Astrocyte (in vitro differentiated cells and primary cell): ENCODE results near the gene ADAMTS16. TPM values are rescaled to one million over a fixed set of nuclear protein-coding genes. Genes with fewer than 3 reads are reported as not detected.

Experiments used
- DNase-seq: peaks from one replicate; pipeline ENCODE4 v3.0.0-alpha.2; 2010; ENCODE audit warnings: low read depth
- FAIRE-seq: peaks from 2 replicates; lab custom pipeline; 2011; peaks lifted over from hg19 to GRCh38; lab: Jason Lieb, UNC
- H2AFZ ChIP-seq: 2 replicates; pipeline ENCODE4 v1.6.0; 2012; ENCODE audit warnings: low read depth, low read length, inconsistent platforms
- H3K27ac ChIP-seq: 2 replicates; pipeline ENCODE4 v1.5.1; 2011; ENCODE audit warnings: low read depth, low read length, inconsistent platforms
- H3K27me3 ChIP-seq: 2 replicates; pipeline ENCODE4 v1.6.0; 2011; ENCODE audit warnings: low read length, inconsistent platforms; ENCODE audit not compliant: insufficient read depth
- H3K36me3 ChIP-seq: 2 replicates; pipeline ENCODE4 v1.5.1; 2011; ENCODE audit warnings: low read length, inconsistent platforms; ENCODE audit not compliant: insufficient read depth
- H3K4me1 ChIP-seq: 2 replicates; pipeline ENCODE4 v1.5.1; 2011; ENCODE audit warnings: low read length, inconsistent platforms; ENCODE audit not compliant: insufficient read depth
- H3K4me2 ChIP-seq: 2 replicates; pipeline ENCODE4 v1.6.0; 2012; ENCODE audit warnings: low read length, inconsistent platforms
- H3K4me3 ChIP-seq: 2 replicates; pipeline ENCODE4 v1.5.1; 2011; ENCODE audit warnings: low read depth, mild to moderate bottlenecking, low read length, inconsistent platforms; ENCODE audit not compliant: insufficient read depth
- H3K79me2 ChIP-seq: 2 replicates; pipeline ENCODE4 v1.6.0; 2012; ENCODE audit warnings: mild to moderate bottlenecking, low read length, inconsistent platforms; ENCODE audit not compliant: insufficient read depth
- H3K9ac ChIP-seq: 2 replicates; pipeline ENCODE4 v1.6.0; 2012; ENCODE audit warnings: mild to moderate bottlenecking, low read length, inconsistent platforms
- H3K9me3 ChIP-seq: 2 replicates; pipeline ENCODE4 v1.5.1; 2012; ENCODE audit warnings: low read depth, mild to moderate bottlenecking, low read length, inconsistent platforms; ENCODE audit not compliant: insufficient read depth
- H4K20me1 ChIP-seq: 2 replicates; pipeline ENCODE4 v1.6.0; 2012; ENCODE audit warnings: low read length, inconsistent platforms; ENCODE audit not compliant: insufficient read depth
- H3K27ac Mint-ChIP-seq: one replicate; pipeline ENCODE4 v1.8.0; 2021; ENCODE audit warnings: mild to moderate bottlenecking, mixed read lengths; ENCODE audit not compliant: unreplicated experiment
- H3K27me3 Mint-ChIP-seq: one replicate; pipeline ENCODE4 v1.8.0; 2021; ENCODE audit warnings: low read depth, mixed read lengths; ENCODE audit not compliant: unreplicated experiment
- H3K36me3 Mint-ChIP-seq: one replicate; pipeline ENCODE4 v1.8.0; 2021; ENCODE audit warnings: low read depth, mixed read lengths; ENCODE audit not compliant: unreplicated experiment
- H3K4me1 Mint-ChIP-seq: one replicate; pipeline ENCODE4 v1.8.0; 2021; ENCODE audit warnings: low read depth, mixed read lengths; ENCODE audit not compliant: unreplicated experiment
- H3K4me3 Mint-ChIP-seq: one replicate; pipeline ENCODE4 v1.8.0; 2021; ENCODE audit warnings: mild to moderate bottlenecking, moderate library complexity, mixed read lengths; ENCODE audit not compliant: unreplicated experiment
- H3K9me3 Mint-ChIP-seq: one replicate; pipeline ENCODE4 v1.8.0; 2021; ENCODE audit warnings: mild to moderate bottlenecking, mixed read lengths; ENCODE audit not compliant: unreplicated experiment
- CTCF ChIP-seq: IDR thresholded peaks from 2 replicates; pipeline ENCODE4 v1.5.1; 2011; ENCODE audit warnings: low read depth, mild to moderate bottlenecking, inconsistent platforms, low read length, moderate library complexity; ENCODE audit not compliant: insufficient read depth
- EZH2 ChIP-seq: IDR thresholded peaks from 2 replicates; pipeline ENCODE4 v1.6.1; 2012; ENCODE audit warnings: mild to moderate bottlenecking, low read length, inconsistent platforms; ENCODE audit not compliant: insufficient read depth
- total RNA-seq: library from RNA; stranded (reverse); gene quantifications from 2 replicates; pipeline ENCODE4 v1.2.1, GENCODE V29; 2021

ADAMTS16 gene
- total RNA-seq, 1 donor from 2014 or later = 5.7 TPM

GRCh38 chr5:5145651-5146529 lies 5.8 kb downstream of the ADAMTS16 start:
- Mint-ChIP-seq H3K27me3 (peaks cover 5% of the 10 kb centered on the region), H3K4me3 (no peak overlapping the region), H3K27ac (no peak overlapping the region), H3K36me3 (peaks cover 22% of the 10 kb centered on the region), H3K4me1 (peaks cover 12% of the 10 kb centered on the region), H3K9me3 (peaks cover 12% of the 10 kb centered on the region)
- H3K36me3 ChIP-seq = peaks cover 9% of the 10 kb centered on the region
- DNase-seq (peak; percentile 94), FAIRE-seq (peak; percentile 56)
- peak overlapping the region; percentile 51 for H3K4me3 ChIP-seq
- peak overlapping the region; percentile 78 for H3K9ac ChIP-seq
- no peaks in the 10 kb centered on the region for H3K27me3 ChIP-seq
- TF ChIP-seq EZH2 = no peak
- TF ChIP-seq CTCF = no peak
- peaks cover 64% of the 10 kb centered on the region for H3K79me2 ChIP-seq
- peak overlapping the region; percentile 91 for H3K27ac ChIP-seq
- H3K4me1 ChIP-seq = peaks cover 29% of the 10 kb centered on the region
- H4K20me1 ChIP-seq = no peaks in the 10 kb centered on the region
- H3K9me3 ChIP-seq = peaks cover 9% of the 10 kb centered on the region
- peak overlapping the region; percentile 23 for H2AFZ ChIP-seq
- peak overlapping the region; percentile 81 for H3K4me2 ChIP-seq

GRCh38 chr5:5146530-5147160 lies 6.5 kb downstream of the ADAMTS16 start:
- peak overlapping the region; percentile 81 for H3K4me2 ChIP-seq
- H3K9me3 ChIP-seq = peaks cover 9% of the 10 kb centered on the region
- peaks cover 23% of the 10 kb centered on the region for H3K36me3 Mint-ChIP-seq
- H3K27me3 Mint-ChIP-seq = no peaks in the 10 kb centered on the region
- no peak for TF ChIP-seq CTCF
- TF ChIP-seq EZH2 = no peak
- H3K9ac ChIP-seq = peak overlapping the region; percentile 78
- H3K27ac ChIP-seq = peak overlapping the region; percentile 91
- H3K4me1 Mint-ChIP-seq = peaks cover 9% of the 10 kb centered on the region
- no peak overlapping the region for H3K27ac Mint-ChIP-seq
- H3K9me3 Mint-ChIP-seq = peaks cover 13% of the 10 kb centered on the region
- H2AFZ ChIP-seq = no peak overlapping the region
- peaks cover 62% of the 10 kb centered on the region for H3K79me2 ChIP-seq
- DNase-seq (peak; percentile 49), FAIRE-seq (no peak)
- peak overlapping the region; percentile 51 for H3K4me3 ChIP-seq
- no peak overlapping the region for H3K4me3 Mint-ChIP-seq
- H3K36me3 ChIP-seq = peaks cover 9% of the 10 kb centered on the region
- H4K20me1 ChIP-seq = no peaks in the 10 kb centered on the region
- no peaks in the 10 kb centered on the region for H3K27me3 ChIP-seq
- H3K4me1 ChIP-seq = peaks cover 24% of the 10 kb centered on the region
